T-helper 2 cell (primary cell): Measurements from ENCODE around the gene IFIT2.
A peak's percentile ranks its signal among the peaks of the same experiment; 100 is the strongest.
"Not testable (repeated sequence)": the region's sequence is repeated elsewhere in the genome, so short reads cannot be mapped to it uniquely, and the experiment has no call there.

Experiments
- DNase-seq, 5 experiments: peaks; one replicate each; pipeline versions ENCODE4 v3.0.0 to v3.0.0-alpha.2; 2012 to 2022
- total RNA-seq, 2 donors: gene quantifications; one replicate each; lab custom pipeline; 2026; lab: John Stamatoyannopoulos, UW

IFIT2 gene
- total RNA-seq: 49.6 to 84.3 reads per million in 2 donors

- peak in 2 of 5 experiments; percentile 47 to 59 for DNase-seq
Observed at GRCh38 chr10:89301721-89302445, at the start of gene IFIT2. Gene IFIT2, plus strand, starts transcription at chr10:89302046. Its CDS starts 78 bp downstream, at chr10:89302124.

- DNase-seq: no peak
Observed at GRCh38 chr10:89252225-89252585, 49.6 kb upstream of the IFIT2 start.

- not testable (repeated sequence) for DNase-seq
Observed at GRCh38 chr10:89255091-89255579, 46.7 kb upstream of the IFIT2 start.

GRCh38 chr10:89255793-89256192 is 46.1 kb upstream of the IFIT2 start:
- DNase-seq: no peak

- DNase-seq: peak in 1 of 5 experiments; percentile 7
Observed at GRCh38 chr10:89256340-89256739, 45.5 kb upstream of the IFIT2 start.

- no peak for DNase-seq
Observed at GRCh38 chr10:89256962-89257361, 44.9 kb upstream of the IFIT2 start.

GRCh38 chr10:89257581-89257980 is 44.3 kb upstream of the IFIT2 start:
- no peak for DNase-seq

GRCh38 chr10:89258881-89259280 is 43.0 kb upstream of the IFIT2 start:
- no peak for DNase-seq

GRCh38 chr10:89262086-89263051 is 39.5 kb upstream of the IFIT2 start:
- DNase-seq: no peak

- DNase-seq: no peak
Observed at GRCh38 chr10:89263091-89263490, 38.8 kb upstream of the IFIT2 start.

GRCh38 chr10:89263531-89263930 is 38.3 kb upstream of the IFIT2 start:
- no peak for DNase-seq

GRCh38 chr10:89266721-89267453 is 35.0 kb upstream of the IFIT2 start:
- no peak for DNase-seq

GRCh38 chr10:89269433-89270152 is 32.3 kb upstream of the IFIT2 start:
- DNase-seq: no peak

GRCh38 chr10:89270153-89270483 is 31.7 kb upstream of the IFIT2 start:
- no peak for DNase-seq

- no peak for DNase-seq
Observed at GRCh38 chr10:89271532-89271931, 30.3 kb upstream of the IFIT2 start.

GRCh38 chr10:89273680-89274079 is 28.2 kb upstream of the IFIT2 start:
- no peak for DNase-seq

- DNase-seq: no peak
Observed at GRCh38 chr10:89274928-89275327, 26.9 kb upstream of the IFIT2 start.

GRCh38 chr10:89275383-89275782 is 26.5 kb upstream of the IFIT2 start:
- DNase-seq: no peak

GRCh38 chr10:89278034-89278535 is 23.8 kb upstream of the IFIT2 start:
- no peak for DNase-seq

- DNase-seq: no peak
Observed at GRCh38 chr10:89278900-89279392, 22.9 kb upstream of the IFIT2 start.

- no peak for DNase-seq
Observed at GRCh38 chr10:89279421-89279869, 22.4 kb upstream of the IFIT2 start.

- no peak for DNase-seq
Observed at GRCh38 chr10:89280508-89280907, 21.3 kb upstream of the IFIT2 start.
